22Rv1 (cell line): ENCODE measurements around the gene TEX28.
"Not testable (repeated sequence)": the region's sequence is repeated elsewhere in the genome, so short reads cannot be mapped to it uniquely, and the experiment has no call there.

Source experiments
- ZFX ChIP-seq: fragments of 450-650 bp; IDR thresholded peaks from 2 replicates; pipeline ENCODE4 v1.6.1; 2017; ENCODE audit warnings: antibody characterized with exemption, borderline replicate concordance
- TF ChIP-seq, protein P1 (sequence below): fragments of 450-650 bp; IDR thresholded peaks from 2 replicates; pipeline ENCODE4 v1.5.1; 2017; ENCODE audit warnings: mild to moderate bottlenecking

DNA sequence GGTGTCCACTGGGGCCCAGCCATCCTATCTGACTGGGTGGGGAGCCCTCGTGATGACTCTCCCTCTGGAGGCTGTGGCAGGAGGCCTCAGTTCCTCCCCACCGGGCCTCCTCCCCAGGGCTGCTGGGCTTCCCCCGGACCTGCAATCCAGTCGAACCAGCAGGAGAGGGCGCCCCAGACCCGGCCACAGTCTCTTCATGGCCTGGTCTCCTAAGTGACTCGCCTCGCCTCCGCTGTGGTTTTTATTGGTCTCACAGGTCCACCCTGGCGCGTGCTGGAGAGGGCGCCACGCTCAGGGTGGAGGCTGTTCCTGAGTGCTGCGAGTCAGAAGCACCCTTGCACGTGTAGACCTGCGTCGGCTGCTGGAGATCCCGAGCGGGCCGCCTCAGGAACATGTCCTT, 48.7 kb upstream of the TEX28 start:
- TF ChIP-seq, protein P1, sequence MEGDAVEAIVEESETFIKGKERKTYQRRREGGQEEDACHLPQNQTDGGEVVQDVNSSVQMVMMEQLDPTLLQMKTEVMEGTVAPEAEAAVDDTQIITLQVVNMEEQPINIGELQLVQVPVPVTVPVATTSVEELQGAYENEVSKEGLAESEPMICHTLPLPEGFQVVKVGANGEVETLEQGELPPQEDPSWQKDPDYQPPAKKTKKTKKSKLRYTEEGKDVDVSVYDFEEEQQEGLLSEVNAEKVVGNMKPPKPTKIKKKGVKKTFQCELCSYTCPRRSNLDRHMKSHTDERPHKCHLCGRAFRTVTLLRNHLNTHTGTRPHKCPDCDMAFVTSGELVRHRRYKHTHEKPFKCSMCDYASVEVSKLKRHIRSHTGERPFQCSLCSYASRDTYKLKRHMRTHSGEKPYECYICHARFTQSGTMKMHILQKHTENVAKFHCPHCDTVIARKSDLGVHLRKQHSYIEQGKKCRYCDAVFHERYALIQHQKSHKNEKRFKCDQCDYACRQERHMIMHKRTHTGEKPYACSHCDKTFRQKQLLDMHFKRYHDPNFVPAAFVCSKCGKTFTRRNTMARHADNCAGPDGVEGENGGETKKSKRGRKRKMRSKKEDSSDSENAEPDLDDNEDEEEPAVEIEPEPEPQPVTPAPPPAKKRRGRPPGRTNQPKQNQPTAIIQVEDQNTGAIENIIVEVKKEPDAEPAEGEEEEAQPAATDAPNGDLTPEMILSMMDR, result not testable (repeated sequence)
- TF ChIP-seq ZFX, result not testable (repeated sequence)
